ENCODE results near the gene GZMM. TPM values are rescaled to one million over a fixed set of nuclear protein-coding genes. Genes with fewer than 3 reads are reported as not detected.

The GZMM gene
- total RNA-seq, 1 experiment from 2014 or later: not detected

DNA sequence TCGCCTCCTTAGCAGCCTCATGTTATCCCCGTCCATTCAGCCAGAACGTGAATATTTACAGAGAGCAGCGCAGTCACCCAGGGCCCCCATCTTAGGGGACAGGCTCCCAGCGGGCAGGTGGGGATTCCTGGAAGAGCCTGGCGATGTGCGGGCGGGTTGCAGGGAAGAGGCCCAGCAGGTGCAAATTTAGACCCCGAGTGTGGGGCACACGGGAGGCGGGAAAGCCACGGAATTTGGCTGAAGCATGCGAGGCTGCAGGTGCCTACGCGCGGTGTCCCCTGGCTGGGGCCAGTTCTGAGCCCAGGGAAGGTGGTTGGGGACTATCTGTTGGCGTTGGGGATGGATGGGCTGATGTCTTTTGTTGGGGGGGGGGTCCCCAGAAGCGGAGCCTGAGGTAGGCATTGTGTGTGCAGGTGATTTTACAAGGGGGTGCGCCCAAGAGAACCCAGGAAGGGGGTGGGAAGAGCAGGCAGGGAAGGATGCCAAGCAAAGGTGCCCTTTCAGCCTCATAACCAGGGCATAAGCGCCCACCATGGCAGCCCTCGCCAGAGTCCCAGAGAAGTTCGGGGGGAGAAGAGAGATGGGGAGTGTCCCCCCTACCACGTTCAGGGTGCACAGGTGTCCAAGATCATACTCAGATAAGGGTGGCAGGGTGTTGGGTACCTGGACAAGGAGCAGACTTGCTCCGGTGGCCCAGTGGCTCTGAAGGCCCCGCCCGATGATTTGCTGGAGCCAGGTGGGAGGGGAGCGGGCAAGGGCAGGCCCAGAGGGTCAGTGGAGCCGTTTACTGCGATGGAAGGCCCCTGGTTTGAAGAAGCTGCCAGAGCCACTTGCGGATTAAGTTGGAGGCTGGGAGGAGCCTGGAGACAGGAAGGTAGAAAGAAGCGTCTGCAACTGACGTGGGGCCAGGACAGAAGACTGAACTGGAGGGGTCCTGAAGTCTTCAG, 35.4 kb upstream of the GZMM start:
- DNase-seq: no peak
- H3K36me3 ChIP-seq: no peaks in the 10 kb centered on the region

DNA sequence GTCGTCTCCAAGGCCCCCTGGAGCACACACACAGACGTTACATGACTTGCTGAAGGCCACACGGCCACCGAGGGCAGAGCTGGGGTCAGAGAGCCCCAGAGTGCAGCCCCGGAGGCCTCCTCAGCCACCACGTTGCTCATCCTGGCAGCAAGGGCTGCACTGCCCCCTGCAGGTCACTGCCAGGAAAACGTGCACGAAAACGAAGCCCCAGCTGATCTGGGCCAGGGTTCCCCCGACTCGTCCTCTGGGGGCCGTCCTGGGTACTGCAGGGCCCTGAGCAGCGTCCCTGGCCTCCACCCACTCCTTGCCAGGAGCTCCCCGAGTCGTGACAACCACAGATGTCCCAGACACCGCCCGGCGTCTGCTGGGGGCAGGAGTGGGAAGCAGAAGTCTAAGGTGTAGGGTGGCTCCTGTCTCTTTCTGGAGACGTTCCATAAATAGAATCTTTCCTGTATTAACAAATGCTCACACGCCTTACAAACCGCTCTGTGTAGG, 33.2 kb upstream of the GZMM start:
- Histone ChIP-seq H3K4me3 (no peak overlapping the region), H3K36me3 (no peaks in the 10 kb centered on the region), H3K27me3 (no peaks in the 10 kb centered on the region), H3K9me3 (no peaks in the 10 kb centered on the region)
- peak; percentile 68 for DNase-seq

More for the DNA sequence above, 35.4 kb upstream of the GZMM start:
- Histone ChIP-seq H3K4me3 (peak overlapping the region; percentile 97), H3K9me3 (no peaks in the 10 kb centered on the region), H3K27me3 (no peaks in the 10 kb centered on the region)

DNA sequence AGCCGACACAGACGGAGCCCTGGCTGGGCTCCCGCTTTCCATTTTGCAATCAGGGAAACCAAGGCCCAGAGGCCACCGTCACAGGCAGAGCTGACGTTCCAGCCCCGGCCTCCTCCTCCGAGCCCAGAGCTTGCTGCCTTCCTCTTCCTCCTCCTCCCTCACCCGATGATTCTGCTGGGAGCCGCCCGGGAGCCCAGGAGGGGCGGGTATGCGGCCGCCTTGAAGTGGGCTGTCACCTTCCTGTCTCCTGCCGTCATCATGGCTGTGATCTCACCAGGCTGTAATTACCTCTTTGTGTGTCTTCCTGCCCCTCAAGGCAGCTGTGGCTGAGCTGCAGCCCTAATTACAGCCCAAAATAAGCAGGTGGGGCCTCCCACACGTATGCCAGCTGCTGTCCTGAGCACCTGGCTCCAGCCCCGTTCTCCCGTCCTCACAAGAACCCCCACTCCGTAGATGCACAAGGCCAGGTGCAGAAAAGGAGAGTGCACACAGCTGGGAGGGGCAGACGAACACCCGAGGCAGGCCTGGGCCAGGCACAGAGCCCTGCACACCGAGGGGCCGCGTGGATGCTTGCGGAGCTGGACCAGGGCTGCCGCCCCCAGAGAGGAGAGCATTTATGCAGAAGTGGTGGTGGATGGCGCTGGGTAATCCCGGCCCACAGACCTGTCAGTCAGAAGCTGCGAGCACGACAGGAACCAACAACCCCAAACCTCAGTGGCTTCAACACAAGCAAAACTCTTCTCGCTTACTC, 32.6 kb upstream of the GZMM start:
- H3K9me3 ChIP-seq: no peaks in the 10 kb centered on the region

DNA sequence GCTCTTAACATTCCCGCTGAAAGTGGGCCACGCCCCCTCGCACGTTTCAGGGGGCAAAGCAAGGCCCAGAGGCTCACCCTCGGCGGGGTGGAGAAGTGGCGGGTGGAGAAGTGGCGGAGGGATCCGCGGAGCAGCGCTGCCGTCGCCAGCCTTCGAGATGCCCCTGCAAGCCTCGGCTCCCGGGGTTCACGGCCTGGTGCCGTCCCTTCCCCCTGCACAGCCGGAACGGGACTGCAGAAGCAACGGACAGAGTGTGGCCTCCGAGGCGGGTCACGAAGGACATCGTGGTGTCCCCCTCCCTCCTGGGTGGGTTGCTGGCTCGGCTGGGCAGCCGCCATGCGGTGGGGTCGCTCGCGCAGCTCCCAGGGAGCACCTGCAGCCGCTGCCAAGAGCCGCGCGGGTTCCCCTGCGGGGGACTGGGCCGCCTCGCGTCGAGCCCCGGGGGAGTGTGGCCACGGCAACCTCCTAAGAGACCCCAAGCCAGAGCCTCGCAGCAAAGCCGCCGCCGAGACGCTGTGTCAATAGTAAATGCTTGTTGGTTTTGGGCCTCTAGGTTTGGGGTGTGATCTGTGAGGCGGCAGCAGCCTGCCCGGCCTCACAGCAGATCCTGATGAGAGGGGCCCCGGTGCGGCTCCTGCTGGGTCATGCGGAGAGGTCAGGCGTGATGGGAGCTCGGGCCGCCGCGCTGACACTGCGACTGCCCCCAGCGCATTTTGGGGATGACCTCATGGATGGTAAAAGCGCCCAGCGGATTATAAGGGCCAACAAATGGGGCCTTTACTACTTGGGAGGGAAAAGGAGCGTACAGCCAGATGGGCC, 31.1 kb upstream of the GZMM start:
- H3K36me3 ChIP-seq: no peaks in the 10 kb centered on the region
- H3K9me3 ChIP-seq: no peaks in the 10 kb centered on the region
- DNase-seq: no peak
- no peaks in the 10 kb centered on the region for H3K27me3 ChIP-seq
- no peak overlapping the region for H3K4me3 ChIP-seq

More for the DNA sequence above, 32.6 kb upstream of the GZMM start:
- Histone ChIP-seq H3K4me3 (no peak overlapping the region), H3K27me3 (no peaks in the 10 kb centered on the region), H3K36me3 (no peaks in the 10 kb centered on the region)
- DNase-seq: no peak

DNA sequence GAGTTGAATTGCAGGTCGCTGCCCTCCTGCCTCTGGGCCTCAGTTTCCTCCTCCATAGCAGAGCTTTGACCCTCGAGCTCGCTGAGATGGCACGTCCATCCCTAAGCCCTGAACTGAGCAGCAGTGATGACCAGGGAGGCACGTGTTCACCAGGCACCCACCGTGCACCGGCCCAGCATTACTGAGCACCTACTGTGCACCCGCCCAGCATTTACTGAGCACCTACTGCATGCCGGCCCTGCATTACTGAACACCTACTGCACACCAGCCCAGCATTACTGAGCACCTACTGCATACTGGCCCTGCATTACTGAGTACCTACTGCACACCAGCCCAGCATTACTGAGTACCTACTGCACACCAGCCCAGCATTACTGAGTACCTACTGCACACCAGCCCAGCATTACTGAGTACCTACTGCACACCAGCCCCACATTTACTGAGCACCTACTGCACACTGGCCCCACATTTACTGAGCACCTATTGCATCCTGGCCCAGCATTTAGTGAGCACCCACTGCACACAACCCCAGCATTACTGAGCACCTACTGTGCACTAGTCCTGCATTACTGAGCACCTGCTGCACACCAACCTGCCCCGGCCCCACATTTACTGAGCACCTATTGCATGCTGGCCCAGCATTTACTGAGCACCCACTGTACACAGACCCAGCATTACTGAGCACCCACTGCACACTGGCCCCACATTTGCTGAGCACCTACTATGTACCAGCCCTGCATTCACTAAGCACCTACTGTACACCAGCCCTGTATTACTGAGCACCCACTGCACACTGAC, 30.3 kb upstream of the GZMM start:
- H3K36me3 ChIP-seq: no peaks in the 10 kb centered on the region
- H3K4me3 ChIP-seq: no peak overlapping the region
- DNase-seq: no peak
- H3K27me3 ChIP-seq: no peaks in the 10 kb centered on the region
- no peaks in the 10 kb centered on the region for H3K9me3 ChIP-seq

DNA sequence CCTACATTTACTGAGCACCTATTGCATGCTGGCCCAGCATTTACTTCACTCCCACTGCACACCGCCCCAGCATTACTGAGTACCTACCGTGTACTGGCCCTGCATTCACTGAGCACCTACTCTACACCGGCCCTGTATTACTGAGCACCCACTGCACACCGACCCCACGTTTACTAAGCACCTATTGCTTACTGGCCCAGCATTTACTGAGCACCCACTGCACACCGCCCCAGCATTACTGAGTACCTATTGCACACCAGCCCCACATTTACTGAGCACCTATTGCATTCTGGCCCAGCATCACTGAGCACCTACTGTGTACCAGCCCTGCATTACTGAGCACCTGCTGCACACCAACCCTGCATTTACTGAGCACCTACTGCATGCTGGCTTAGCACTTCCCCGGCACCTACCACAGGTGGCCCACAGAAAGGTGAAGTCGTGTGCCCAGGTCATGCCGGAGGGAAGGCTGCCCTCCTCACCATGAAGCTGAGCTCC, 29.6 kb upstream of the GZMM start:
- Histone ChIP-seq H3K36me3 (no peaks in the 10 kb centered on the region), H3K27me3 (no peaks in the 10 kb centered on the region), H3K9me3 (no peaks in the 10 kb centered on the region), H3K4me3 (no peak overlapping the region)
- no peak for DNase-seq

DNA sequence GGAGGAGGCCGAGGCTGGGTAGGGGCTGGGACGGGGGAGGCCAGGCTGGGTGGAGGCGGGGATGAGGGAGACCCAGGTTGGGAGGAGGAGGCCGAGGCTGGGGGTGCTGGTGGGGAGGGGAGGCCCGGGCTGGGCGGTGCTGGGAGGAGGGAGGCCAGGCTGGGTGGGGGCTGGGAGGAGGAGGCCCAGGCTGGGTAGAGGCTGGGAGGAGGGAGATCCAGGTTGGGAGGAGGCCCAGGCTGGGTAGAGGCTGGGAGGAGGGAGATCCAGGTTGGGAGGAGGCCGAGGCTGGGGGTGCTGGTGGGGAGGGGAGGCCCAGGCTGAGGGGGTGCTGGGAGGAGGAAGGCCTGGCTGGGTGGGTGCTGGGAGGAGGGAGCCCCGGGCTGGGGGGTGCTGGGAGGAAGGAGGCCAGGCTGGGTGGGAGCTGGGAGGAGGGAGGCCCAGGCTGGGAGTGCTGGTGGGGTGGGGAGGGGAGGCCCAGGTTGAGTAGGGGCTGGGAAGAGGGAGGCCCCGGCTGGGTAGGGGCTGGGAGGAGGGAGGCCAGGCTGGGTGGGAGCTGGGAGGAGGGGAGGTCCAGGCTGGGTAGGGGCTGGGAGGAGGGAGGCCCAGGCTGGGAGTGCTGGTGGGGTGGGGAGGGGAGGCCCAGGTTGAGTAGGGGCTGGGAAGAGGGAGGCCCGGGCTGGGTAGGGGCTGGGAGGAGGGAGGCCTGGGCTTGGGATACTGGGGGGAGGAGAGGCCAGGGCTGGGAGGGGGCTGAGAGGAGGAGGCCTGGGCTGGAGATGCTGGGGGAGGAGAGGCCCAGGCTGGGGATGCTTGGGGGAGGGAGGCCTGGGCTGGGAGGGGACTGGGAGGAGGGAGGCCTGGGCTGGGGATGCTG, 25.9 kb upstream of the GZMM start:
- Histone ChIP-seq H3K27me3 (no peaks in the 10 kb centered on the region), H3K4me3 (no peak overlapping the region), H3K9me3 (no peaks in the 10 kb centered on the region), H3K36me3 (no peaks in the 10 kb centered on the region)
- DNase-seq: no peak

DNA sequence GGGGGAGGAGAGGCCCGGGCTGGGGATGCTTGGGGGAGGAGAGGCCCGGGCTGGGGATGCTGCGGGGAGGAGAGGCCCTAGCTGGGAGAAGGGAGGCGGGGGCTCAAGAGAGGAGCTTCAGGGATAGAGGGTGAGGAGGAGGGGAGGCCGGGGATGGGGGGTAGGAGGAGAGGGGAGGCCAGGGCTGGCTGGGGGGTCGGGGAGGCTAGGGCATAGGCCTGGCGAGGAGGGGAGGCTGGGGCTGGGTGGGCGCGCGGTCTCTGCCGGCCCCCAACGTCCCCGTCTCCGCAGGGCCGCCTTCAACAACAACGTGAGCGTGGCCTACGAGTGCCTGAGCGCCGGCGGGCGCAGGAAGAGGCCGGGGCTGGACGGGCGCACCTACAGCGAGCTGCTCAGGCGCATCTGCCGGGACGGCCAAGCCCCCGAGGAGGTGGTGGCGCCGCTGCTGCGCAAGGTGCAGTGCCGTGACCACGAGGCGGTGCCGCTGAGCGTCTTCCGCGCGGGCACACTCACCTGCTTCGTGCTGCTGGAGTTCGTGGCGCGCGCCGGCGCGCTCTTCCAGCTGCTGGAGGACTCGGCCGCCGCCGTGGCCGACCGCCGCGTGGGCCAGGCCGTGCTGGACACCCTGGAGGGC, 25.1 kb upstream of the GZMM start:
- Histone ChIP-seq H3K9me3 (no peaks in the 10 kb centered on the region), H3K36me3 (no peaks in the 10 kb centered on the region), H3K27me3 (no peaks in the 10 kb centered on the region), H3K4me3 (no peak overlapping the region)
- no peak for DNase-seq

DNA sequence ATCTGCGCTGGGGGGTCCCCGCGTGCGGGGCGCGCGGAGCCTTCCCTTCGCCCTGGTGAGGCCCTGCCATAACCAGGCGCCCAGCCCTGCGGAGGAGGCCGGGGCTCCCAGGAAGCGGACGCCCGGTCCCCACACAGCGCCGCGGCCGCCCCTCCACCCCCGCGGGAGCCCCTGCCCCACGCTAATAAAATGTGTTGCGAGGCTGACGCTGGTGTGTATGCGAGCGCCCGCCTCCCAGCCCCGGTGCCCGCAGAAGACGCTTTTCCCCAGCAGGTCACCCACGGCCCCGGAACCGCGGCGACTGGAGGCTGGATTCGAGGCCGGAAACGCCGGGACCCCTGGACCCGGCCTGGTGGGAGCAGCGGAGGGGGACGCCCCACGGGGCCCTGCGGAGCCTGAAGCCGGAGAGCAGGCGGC, 24.4 kb upstream of the GZMM start:
- Histone ChIP-seq H3K27me3 (no peaks in the 10 kb centered on the region), H3K4me3 (no peak overlapping the region), H3K9me3 (no peaks in the 10 kb centered on the region)

DNA sequence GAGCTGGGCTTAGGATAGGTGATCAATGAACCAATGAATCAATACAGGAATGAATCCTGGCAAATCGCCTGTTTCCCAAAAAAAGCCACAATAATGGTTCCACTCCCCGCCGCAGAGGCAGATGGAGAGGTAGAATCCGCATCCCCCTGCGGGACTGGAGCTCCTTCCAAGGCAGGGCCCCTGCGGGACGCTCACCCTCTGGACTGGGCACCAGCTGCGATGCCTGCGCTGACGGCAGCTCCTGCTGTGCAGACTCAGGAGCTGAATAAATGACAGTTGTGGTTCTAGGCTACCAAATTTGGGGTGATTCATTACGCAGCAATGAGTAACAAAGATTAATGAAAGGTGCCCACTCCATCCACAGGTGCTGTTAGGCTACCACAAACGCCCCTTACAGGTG, 21.1 kb upstream of the GZMM start:
- Histone ChIP-seq H3K9me3 (no peaks in the 10 kb centered on the region), H3K27me3 (no peaks in the 10 kb centered on the region), H3K4me3 (no peak overlapping the region), H3K36me3 (no peaks in the 10 kb centered on the region)
- no peak for DNase-seq

More for the DNA sequence above, 24.4 kb upstream of the GZMM start:
- no peaks in the 10 kb centered on the region for H3K36me3 ChIP-seq
- no peak for DNase-seq

DNA sequence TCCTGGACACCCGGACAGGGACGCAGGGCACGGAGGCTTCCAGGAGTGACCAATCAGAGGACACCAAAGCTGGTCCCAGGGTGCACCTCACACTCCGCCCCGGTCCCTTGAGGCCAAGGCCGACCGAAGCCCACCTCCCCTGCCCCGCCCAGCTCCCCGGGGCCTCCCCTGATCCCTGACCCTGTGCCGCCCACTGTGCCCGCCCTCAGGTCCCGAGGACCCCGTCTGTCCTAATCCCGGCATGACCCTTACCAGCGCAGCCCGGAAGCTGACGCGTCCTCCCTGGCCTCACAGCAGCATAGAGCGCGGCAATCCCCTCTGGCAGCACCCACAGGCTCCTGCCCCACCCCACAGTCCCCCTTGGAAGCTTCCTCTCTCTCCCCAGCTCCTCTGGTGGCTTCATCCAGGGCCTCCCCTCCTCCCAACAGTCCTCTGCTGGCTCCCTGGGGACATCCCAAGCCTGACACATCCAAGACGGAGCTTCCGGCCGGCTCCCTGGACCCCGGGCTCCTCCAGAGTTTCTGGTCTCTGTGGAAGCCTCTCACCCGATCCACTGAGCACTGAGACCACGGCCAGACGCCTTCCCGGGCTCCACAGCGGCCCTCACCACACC, 19.7 kb upstream of the GZMM start:
- H3K4me3 ChIP-seq: no peak overlapping the region
- no peaks in the 10 kb centered on the region for H3K36me3 ChIP-seq
- H3K9me3 ChIP-seq: no peaks in the 10 kb centered on the region
- H3K27me3 ChIP-seq: no peaks in the 10 kb centered on the region
- DNase-seq: peak; percentile 49

DNA sequence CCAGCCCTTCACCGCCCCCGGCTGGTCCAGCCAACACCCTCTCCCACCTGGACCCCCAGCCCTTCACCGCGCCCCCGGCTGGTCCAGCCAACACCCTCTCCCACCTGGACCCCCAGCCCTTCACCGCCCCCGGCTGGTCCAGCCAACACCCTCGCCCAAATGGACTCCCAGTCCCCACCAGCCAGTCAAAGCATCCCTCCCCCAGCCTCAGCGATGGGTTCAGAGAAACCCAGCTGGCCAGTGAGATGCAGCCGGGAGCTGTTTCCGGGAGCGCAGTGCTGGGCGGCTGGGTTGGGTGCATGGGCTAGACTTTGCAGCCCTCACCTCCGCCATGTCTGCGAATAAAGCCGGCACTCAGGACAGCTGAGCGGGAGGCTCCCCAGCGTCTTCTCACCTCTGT, 18.8 kb upstream of the GZMM start:
- Histone ChIP-seq H3K4me3 (no peak overlapping the region), H3K27me3 (no peaks in the 10 kb centered on the region), H3K9me3 (no peaks in the 10 kb centered on the region), H3K36me3 (no peaks in the 10 kb centered on the region)
- DNase-seq: no peak

DNA sequence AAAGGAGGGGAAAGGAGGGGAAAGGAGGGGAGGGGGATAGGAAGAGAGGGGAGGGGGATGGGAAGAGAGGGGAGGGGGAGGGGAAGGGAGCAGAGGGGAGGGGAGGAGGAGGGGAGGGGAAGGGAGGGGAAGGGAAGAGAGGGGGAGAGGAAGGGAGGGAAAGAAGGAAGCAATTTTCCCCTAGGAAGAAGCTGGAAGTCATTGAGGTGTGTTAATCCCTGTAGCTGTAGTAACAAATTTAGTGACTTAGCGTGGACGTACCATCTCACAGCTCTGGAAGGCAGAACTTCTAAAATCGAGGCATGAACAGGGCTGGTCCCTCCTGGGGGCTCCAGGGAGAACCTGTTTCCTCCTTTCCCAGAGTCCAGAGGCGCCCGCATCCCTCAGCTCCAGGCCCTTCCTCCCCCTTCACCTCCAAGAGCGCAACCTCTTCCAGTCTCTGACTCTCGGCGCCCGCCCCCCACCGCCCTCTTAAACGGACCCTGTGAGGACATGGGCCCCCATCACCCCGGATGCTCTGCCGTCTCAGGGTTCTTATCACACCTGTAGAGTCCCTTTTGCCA, 17.9 kb upstream of the GZMM start:
- Histone ChIP-seq H3K9me3 (no peaks in the 10 kb centered on the region), H3K4me3 (no peak overlapping the region), H3K36me3 (no peaks in the 10 kb centered on the region), H3K27me3 (no peaks in the 10 kb centered on the region)
- DNase-seq: no peak
